Erythroblast (primary cell): Measurements from ENCODE around the gene OR2D2.

Experiments used
- GATA1 ChIP-seq: IDR thresholded peaks from 2 replicates; pipeline ENCODE4 v1.6.1; 2011; ENCODE audit warnings: low read depth, mild to moderate bottlenecking, control low read depth, low read length, moderate library complexity
- POLR2A ChIP-seq: IDR thresholded peaks from 2 replicates; pipeline ENCODE4 v1.6.1; 2011; ENCODE audit warnings: mild to moderate bottlenecking, low read length

DNA sequence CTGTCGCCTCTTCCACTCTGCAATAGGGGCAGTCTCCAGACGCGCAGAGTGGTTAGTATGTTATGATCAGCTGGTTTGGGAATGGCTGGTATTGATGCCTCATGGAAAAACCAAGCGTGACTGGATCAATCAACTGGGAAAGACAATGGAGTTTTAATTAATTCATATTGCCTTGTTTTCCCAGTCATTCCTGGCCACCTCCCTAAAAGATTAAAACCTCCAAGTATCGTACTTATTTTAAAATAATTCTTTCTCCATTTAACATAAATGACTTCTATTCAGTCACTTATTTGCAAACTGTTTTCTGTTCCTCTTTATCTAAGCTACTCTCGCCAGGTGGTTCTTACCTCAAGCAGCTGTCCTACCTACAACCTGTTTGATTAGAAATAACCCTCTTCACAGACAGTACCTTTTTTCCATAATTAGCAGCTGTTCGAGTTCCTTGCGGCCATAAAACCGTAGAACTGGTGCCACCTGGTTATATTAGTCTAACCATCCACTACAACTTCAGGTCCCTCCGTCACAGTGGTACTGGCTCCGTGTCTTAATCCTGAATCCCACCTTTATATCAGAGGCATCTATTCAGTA, 34.8 kb upstream of the OR2D2 start:
- TF ChIP-seq POLR2A (no peak), GATA1 (no peak)
